GM21528 (cell line): Measurements from ENCODE around the gene NAP1L4.

Experiments used
- ATAC-seq: cut with Tn5 transposase; IDR thresholded peaks from one replicate; pipeline ENCODE4 v1.9.1; 2021; ENCODE audit warnings: mild to moderate bottlenecking, moderate library complexity; ENCODE audit not compliant: unreplicated experiment, low FRiP score

Gene NAP1L4

DNA sequence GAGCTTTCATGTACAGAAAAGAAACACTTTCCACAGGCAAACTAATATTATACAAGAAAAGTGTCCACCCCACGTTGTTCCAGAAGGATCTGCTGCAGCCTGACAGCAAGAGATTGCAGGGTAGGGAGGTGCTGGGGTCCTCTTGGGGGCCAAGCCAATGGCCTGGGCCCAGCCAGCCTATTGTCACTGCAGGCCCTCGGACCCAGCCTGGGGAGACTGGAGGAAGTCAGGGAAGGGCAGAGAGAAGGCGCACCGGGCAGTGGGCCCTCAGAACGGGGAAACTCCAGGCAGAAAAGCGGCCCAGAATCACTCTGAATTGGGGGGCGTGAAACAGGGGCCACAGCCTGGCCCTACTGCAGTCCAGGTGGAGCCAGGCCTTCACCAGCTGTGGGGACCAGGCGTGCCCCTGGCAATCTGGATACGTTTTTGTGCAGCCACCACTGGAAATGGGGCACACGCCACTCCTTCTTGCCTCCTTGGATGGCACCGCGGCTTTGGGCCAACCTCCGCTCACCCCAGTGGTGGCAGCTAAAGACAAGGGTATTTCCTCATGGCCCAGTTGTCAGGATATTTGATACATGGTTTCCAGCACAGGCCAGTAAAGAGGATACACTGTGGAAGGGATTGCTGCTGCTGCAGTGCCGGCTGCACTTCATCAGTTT lies 3.9 kb upstream of the NAP1L4 start:
- no peak for ATAC-seq

GRCh38 chr11:2995031-2995561 lies 3.0 kb upstream of the NAP1L4 start:
- no peak for ATAC-seq

DNA sequence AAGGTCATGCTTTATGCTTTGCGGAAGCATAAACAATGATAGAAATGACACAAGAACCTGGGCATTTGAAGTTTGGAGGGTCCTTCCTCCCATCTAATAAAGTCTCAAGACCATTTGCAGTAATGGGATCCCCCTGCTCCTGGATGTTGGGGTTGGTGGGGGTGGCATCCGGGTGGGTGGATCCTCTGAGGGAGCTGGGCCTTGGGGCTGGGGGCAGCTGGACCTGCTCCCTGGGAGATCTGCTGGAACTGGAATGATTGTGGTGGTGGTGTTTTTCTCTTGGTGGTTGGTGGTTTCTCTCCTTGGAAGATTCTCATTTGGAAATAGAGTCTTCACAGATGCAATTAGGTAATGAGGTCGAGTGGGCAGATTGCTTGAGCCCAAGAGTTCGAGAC lies 2.2 kb upstream of the NAP1L4 start:
- no peak for ATAC-seq

DNA sequence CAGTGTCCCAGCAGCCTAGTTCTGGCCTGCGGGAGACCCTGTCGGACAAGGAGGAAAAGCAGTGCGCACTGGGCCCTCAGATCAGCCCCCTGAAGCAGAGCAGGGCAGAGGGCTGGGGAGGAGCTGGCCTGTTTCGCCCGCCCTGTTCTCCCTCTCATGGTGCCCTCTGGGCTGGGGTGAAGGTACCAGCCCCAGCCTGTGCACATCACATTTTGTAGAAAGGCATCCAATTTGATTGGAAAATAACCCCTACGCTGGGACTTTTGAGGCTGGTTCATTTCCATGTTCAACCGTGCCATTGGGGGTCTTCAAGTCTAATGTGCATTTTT lies 832 bp upstream of the NAP1L4 start:
- ATAC-seq, result no peak

- peak; percentile 42 for ATAC-seq
Measured at GRCh38 chr11:2991452-2992233, 486 bp downstream of the NAP1L4 start.

DNA sequence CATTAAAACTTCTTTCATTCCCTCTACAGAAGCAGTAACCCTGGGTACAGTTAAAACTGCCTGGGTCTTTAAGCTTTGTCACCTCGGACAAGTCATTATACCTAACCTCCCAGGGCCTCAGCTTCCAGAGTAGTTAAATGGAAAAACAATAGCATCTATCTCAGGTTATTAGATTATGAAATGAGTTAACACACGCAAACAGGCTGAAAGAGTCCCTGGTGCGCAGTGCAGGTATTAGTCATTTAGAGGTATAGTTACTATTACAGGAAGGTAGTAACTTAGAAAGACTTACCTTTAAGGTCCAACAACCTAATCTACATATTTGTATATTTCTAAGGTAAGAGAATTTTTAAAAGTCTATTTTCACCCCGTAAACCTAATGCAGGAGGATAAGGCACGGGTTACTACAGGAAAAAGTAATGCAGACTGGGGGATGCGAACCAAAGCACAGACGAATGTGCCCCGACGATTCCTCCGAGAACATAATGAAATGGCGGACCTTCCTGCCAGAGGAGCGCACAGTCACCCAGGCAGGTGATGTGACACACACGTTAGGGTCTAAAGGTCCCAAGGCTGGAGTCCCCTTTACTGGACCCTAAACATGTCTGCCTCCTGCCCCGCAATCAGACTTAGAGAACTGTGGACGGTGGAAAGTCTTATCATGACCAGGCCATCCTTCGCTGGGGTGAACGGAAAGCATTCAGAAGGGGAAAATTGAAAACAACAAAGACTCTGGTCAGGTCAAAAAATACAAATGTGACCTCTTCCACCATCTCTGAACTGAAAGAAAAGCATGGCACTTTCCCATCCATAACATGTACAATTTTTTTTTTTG lies 1.3 kb downstream of the NAP1L4 start:
- no peak for ATAC-seq

GRCh38 chr11:2989551-2989950 lies 2.6 kb downstream of the NAP1L4 start:
- no peak for ATAC-seq

DNA sequence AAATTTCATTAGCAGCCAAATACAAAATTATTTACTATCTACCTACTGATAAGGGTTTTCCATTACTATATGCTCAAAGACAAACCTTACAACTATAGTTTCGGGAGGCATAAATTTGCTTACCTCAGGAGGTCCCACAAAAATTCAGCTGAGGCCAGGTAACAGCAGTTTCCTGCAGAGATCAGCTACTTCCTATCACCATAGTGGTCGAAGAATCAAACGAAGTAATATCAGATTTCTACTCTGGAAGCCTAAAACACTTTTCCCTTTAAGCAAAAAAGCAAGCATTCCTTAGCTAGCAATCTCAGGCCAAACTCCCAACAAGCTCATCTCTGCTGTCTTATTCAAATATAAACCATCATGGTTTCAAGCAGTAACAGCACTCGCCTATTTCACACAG lies 3.1 kb downstream of the NAP1L4 start:
- no peak for ATAC-seq

DNA sequence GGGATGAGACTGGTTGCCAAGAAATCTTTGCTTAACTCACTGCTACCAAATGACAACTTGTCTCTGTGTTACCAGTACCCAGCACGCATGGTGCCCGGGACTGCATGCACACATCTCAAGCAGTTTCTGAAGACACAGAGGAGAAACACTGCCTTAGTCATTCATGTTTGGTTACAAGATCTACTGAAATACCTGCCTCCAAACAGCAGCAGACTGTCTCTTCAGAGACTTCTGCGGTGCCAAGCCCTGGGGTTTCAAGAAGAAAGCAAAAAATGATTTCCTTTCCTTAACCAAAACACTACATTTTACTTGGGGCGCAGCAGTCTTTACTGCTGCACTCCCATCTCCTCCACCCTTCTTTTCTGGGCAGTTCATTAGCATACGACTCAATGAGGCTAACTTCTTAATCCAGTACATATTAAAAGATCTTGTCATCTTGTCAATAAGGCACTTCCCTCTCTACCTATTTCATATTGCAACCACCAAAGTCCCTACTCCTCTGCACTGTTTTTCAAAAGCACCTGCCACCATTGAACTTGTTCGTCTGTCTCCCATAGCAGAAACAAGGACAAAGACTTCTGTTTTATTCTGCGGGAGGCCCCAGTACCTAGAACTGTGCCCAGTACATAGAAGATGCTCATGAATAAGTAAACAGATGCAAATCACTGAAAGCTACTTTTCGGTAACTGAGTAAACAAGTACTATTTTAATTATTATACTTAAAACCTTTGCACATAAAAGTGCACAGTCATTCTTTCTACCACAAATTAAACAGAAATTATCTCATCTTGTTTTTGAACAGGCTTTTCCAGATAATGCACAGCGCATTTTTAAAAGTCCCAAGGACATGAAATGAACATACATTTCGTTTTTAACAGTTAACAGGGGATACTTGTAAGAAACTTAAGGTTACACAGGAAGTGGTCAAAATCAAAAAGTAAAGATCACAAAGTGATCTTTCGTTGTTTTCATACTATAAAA lies 4.0 kb downstream of the NAP1L4 start:
- no peak for ATAC-seq

DNA sequence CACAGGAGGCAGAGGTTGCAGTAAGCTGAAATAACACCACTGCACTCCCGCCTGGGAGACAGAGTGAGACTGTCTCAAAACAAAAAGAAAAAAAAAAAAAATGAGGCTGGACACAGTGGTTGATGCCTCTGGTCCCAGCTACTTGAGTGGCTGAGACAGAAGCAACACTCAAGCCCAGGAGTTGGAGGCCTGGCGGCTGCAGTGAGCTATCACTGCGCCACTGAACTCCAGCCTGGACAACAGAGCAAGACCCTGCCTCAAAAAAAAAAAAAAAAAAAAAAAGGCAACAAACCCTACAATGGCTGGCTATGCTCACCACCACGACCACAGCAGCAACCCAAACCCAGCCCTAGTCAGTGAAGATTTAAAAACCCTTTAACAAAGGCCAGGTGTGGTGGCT lies 8.2 kb downstream of the NAP1L4 start:
- ATAC-seq, result no peak

DNA sequence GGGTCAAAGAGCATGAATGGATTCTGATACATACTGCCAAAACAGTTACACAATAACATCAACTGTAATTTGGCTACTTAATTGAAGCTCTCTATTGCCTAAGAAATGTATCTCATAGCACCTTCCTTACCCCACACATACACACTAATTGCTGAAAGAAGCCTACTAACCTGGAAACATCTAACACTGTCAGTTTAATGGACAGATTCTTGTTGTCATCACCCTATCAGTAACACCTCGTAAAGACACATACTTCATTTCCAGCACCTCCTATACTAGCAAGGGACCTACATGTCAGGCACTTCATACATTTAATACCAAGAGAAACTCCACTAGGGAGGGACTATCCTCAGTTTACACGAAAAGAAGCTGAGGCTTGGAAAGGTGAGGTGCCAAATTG lies 9.9 kb downstream of the NAP1L4 start:
- no peak for ATAC-seq

DNA sequence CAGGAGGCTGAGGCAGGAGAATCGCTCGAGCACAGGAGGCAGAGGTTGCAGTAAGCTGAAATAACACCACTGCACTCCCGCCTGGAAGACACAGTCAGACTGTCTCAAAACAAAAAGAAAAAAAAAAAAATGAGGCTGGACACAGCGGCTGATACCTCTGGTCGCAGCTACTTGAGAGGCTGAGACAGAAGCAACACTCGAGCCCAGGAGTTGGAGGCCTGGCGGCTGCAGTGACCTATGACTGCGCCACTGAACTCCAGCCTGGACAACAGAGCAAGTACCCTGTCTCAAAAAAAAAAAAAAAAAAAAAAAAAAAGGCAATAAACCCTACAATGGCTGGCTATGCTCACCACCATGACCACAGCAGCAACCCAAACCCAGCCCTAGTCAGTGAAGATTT lies 11.0 kb downstream of the NAP1L4 start:
- no peak for ATAC-seq

DNA sequence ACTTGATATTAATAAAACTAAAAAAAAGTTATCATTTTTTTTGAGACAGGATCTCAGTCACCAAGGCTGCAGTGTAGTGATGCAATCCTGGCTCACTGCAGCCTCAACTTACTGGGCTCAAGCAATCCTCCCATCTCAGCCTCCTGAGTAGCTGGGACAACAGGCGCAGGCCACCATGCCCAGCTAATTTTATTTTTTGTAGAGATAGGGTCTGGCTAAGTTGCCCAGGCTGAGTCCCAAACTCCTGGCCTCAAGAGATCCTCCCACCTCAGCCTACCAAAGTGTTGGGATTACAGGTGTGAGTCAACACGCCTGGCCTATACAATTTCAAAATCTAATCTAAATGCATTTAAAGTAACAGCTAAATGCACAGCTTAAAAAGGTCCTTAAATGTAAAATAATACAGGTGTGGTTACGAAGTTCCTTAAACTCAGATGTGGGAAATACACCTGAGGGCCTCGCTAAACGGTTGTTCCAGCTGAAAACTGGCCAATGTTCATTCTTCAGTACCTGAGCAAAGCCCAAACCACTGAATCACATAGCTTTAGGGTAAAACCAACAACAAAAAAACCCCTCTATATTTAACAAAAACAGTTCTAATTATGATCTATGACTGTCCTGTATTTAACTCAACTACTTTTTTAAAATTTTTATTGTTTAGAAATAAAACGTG lies 11.8 kb downstream of the NAP1L4 start:
- no peak for ATAC-seq

- ATAC-seq, result no peak
Measured at GRCh38 chr11:2977113-2977512, 15.0 kb downstream of the NAP1L4 start.

DNA sequence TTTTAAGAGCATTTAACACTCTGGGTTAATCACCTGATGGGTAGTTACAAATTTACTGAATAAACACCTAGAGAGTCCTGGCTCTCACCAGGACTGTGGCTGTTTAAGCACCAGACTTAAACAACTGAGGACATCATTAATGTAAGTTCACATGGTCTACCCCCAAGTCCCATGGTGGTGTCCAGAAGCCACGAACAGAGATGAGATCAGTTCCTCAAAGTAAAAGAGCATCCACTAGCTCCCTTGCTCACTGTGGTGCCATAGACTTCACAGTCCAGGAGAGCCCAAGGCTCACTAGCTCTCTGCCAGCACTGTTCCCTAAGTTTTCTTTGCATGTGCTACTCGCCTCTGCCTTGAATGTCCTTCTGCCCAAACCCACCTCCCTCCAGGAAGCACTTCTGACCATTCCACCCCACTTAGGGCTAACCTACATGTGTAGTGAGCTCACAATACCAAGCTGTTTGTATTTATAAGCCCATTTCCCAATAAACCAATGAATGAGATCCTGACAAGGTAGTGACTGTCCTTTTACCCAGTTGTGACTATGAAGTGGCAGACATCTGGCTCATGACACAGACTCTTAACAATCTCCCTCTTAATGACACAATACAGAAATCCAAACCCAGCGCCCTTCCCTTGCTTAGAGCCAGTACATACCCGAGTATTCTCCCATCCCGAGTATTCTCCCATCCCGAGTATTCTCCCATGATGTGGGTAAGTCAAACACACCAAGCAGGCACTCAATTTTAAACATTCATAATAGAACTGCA lies 15.7 kb downstream of the NAP1L4 start:
- ATAC-seq, result no peak

- ATAC-seq, result no peak
Measured at GRCh38 chr11:2975594-2975993, 16.5 kb downstream of the NAP1L4 start.

DNA sequence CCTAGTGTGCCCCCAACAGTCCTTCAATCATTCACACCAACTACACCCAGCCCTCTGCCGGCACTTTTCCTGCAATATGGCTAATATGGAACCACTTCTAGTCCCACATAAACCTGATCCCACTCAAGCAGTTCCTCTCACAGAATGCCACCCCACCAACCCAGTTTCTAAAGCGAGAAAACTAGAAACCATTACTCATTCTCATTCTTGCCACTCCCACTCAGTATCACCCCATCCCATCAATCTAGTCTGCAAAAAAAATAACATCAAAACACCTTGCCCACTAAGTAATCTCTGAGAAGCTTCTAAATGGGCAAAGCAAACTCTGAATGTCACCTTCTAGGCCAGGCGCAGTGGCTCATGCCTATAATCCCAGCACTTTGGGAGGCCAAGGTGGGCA lies 17.9 kb downstream of the NAP1L4 start:
- ATAC-seq, result no peak

GRCh38 chr11:2968341-2968900 lies 23.7 kb downstream of the NAP1L4 start:
- no peak for ATAC-seq

DNA sequence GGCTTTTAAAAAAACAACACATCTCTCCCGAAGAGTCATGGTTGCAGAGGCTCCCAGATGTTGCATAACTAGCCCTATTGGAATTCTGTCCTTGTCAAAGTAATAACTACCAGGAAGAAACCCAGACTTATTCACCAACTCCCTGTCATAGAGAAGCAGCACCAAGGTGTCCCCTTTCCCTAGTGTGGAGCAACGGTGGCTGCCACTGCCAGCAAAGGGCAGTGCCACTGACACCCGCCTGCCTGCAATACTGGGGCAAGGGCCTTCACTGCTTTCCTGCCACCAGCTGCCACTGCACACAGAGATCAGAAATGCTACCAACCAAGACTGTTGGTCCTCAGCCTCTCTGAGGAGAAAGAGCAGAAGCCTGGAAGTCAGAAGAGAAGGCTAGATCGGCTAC lies 27.3 kb downstream of the NAP1L4 start:
- no peak for ATAC-seq
